Neural crest cell (in vitro differentiated cells): ENCODE measurements around the gene UMODL1. TPM values are rescaled to one million over a fixed set of nuclear protein-coding genes. Genes with fewer than 3 reads are reported as not detected.

Experiments used
- DNase-seq: peaks from one replicate; pipeline ENCODE4 v3.0.0; 2021; ENCODE audit warnings: low read depth, mixed read lengths, low spot score
- H3K27ac Mint-ChIP-seq: one replicate; pipeline ENCODE4 v1.8.0; 2021; ENCODE audit warnings: mild to moderate bottlenecking, mixed read lengths; ENCODE audit not compliant: unreplicated experiment
- H3K27me3 Mint-ChIP-seq: 2 replicates; pipeline ENCODE4 v1.8.0; 2021; ENCODE audit warnings: low read depth, mild to moderate bottlenecking, mixed read lengths
- H3K36me3 Mint-ChIP-seq: 2 replicates; pipeline ENCODE4 v1.8.0; 2021; ENCODE audit warnings: low read depth, mild to moderate bottlenecking, mixed read lengths
- H3K4me1 Mint-ChIP-seq: 2 replicates; pipeline ENCODE4 v1.8.0; 2021; ENCODE audit warnings: mixed read lengths
- H3K4me3 Mint-ChIP-seq: one replicate; pipeline ENCODE4 v1.8.0; 2021; ENCODE audit warnings: mild to moderate bottlenecking, mixed read lengths
- H3K9me3 Mint-ChIP-seq: 2 replicates; pipeline ENCODE4 v1.8.0; 2021; ENCODE audit warnings: mixed read lengths
- CTCF ChIP-seq: fragments of 200-600 bp; sonication (generic); conservative IDR thresholded peaks from 2 replicates; pipeline ENCODE4 v1.5.0; 2021; ENCODE audit warnings: antibody characterized with exemption, mild to moderate bottlenecking
- total RNA-seq: library from RNA; stranded (reverse); gene quantifications from 2 replicates; pipeline ENCODE4 v1.2.1, GENCODE V29; 2021

The UMODL1 gene
- total RNA-seq, 1 donor from 2014 or later, result not detected

GRCh38 chr21:42079939-42080787 lies 9.0 kb downstream of the UMODL1 start:
- Mint-ChIP-seq H3K4me3 (no peak overlapping the region), H3K36me3 (no peaks in the 10 kb centered on the region), H3K4me1 (peaks cover 13% of the 10 kb centered on the region), H3K9me3 (no peaks in the 10 kb centered on the region), H3K27me3 (no peaks in the 10 kb centered on the region), H3K27ac (no peak overlapping the region)
- DNase-seq, result no peak
- no peak for TF ChIP-seq CTCF

- no peak for DNase-seq
- Mint-ChIP-seq H3K36me3 (no peaks in the 10 kb centered on the region), H3K4me1 (peaks cover 13% of the 10 kb centered on the region), H3K4me3 (no peak overlapping the region), H3K27ac (no peak overlapping the region), H3K9me3 (no peaks in the 10 kb centered on the region), H3K27me3 (no peaks in the 10 kb centered on the region)
- no peak for TF ChIP-seq CTCF
These were observed 9.6 kb downstream of the UMODL1 start for GRCh38 chr21:42080788-42081083.

GRCh38 chr21:42081138-42081537 lies 10.0 kb downstream of the UMODL1 start:
- Mint-ChIP-seq H3K27ac (no peak overlapping the region), H3K4me3 (no peak overlapping the region), H3K27me3 (no peaks in the 10 kb centered on the region), H3K4me1 (peaks cover 13% of the 10 kb centered on the region), H3K36me3 (no peaks in the 10 kb centered on the region), H3K9me3 (no peaks in the 10 kb centered on the region)
- TF ChIP-seq CTCF, result no peak
- no peak for DNase-seq

- DNase-seq, result no peak
- H3K36me3 Mint-ChIP-seq, result no peaks in the 10 kb centered on the region
- H3K27me3 Mint-ChIP-seq, result no peaks in the 10 kb centered on the region
- H3K4me1 Mint-ChIP-seq, result peaks cover 13% of the 10 kb centered on the region
- H3K4me3 Mint-ChIP-seq, result no peak overlapping the region
- H3K27ac Mint-ChIP-seq, result no peak overlapping the region
- no peak for TF ChIP-seq CTCF
- no peaks in the 10 kb centered on the region for H3K9me3 Mint-ChIP-seq
These were observed 10.8 kb downstream of the UMODL1 start for GRCh38 chr21:42081931-42082381.

- no peaks in the 10 kb centered on the region for H3K27me3 Mint-ChIP-seq
- H3K36me3 Mint-ChIP-seq, result no peaks in the 10 kb centered on the region
- no peak overlapping the region for H3K27ac Mint-ChIP-seq
- DNase-seq, result no peak
- H3K4me3 Mint-ChIP-seq, result no peak overlapping the region
- TF ChIP-seq CTCF, result no peak
- no peaks in the 10 kb centered on the region for H3K9me3 Mint-ChIP-seq
- peaks cover 13% of the 10 kb centered on the region for H3K4me1 Mint-ChIP-seq
These were observed 11.6 kb downstream of the UMODL1 start for GRCh38 chr21:42082501-42083360.
